Endothelial cell of umbilical vein (primary cell): ENCODE measurements around the gene TNFAIP8.

Experiments
- CTCF ChIP-seq, 2 donors: IDR thresholded peaks; 1 replicate in 1 of 2; 2 replicates in 1 of 2; pipeline ENCODE4 v1.5.1; 2011; ENCODE audit warnings: low read length in 2 of 2, mild to moderate bottlenecking in 2 of 2, moderate library complexity in 2 of 2, control low read depth in 1 of 2, inconsistent platforms in 1 of 2, low read depth in 1 of 2; ENCODE audit not compliant: insufficient read depth in 1 of 2; ENCODE audit errors: extremely low read depth in 1 of 2
- EZH2 ChIP-seq: IDR thresholded peaks from 2 replicates; pipeline ENCODE4 v1.6.1; 2012; ENCODE audit warnings: borderline replicate concordance, low read depth, mild to moderate bottlenecking, moderate library complexity, low read length, inconsistent platforms; ENCODE audit not compliant: severe bottlenecking
- FOS ChIP-seq: IDR thresholded peaks from 2 replicates; pipeline ENCODE4 v1.6.1; 2011; ENCODE audit warnings: mild to moderate bottlenecking, low read length, moderate library complexity, borderline replicate concordance; ENCODE audit not compliant: insufficient read depth
- POLR2A ChIP-seq: IDR thresholded peaks from 2 replicates; pipeline ENCODE4 v1.6.1; 2012; ENCODE audit warnings: low read depth, mild to moderate bottlenecking, control low read depth, low read length

GRCh38 chr5:119356612-119357188 is 881 bp downstream of the TNFAIP8 start:
- TF ChIP-seq EZH2 (no peak), CTCF (IDR thresholded peaks at IDR 0.05; ENCODE audit: extremely low read depth in 1 of 2, insufficient read depth in 1 of 2, low read depth in 1 of 2, low read length in 2 of 2) (no peak), FOS (no peak), POLR2A (no peak)
